OCI-LY3 (cell line): ENCODE results near the gene POU2AF1.

Source experiments
- EZH2phosphoT487 ChIP-seq: fragments of 200-600 bp; shearing (Covaris generic); IDR thresholded peaks from 2 replicates; pipeline ENCODE4 v1.6.1; 2018; ENCODE audit warnings: antibody characterized with exemption, mixed run types, low read depth
- TF ChIP-seq, protein P1 (sequence below): fragments of 200-600, 300-600 bp; sonication (generic); IDR thresholded peaks from 2 replicates; pipeline ENCODE4 v1.5.1; 2014; ENCODE audit warnings: antibody characterized with exemption, low read length, low read depth

- TF ChIP-seq, protein P1, sequence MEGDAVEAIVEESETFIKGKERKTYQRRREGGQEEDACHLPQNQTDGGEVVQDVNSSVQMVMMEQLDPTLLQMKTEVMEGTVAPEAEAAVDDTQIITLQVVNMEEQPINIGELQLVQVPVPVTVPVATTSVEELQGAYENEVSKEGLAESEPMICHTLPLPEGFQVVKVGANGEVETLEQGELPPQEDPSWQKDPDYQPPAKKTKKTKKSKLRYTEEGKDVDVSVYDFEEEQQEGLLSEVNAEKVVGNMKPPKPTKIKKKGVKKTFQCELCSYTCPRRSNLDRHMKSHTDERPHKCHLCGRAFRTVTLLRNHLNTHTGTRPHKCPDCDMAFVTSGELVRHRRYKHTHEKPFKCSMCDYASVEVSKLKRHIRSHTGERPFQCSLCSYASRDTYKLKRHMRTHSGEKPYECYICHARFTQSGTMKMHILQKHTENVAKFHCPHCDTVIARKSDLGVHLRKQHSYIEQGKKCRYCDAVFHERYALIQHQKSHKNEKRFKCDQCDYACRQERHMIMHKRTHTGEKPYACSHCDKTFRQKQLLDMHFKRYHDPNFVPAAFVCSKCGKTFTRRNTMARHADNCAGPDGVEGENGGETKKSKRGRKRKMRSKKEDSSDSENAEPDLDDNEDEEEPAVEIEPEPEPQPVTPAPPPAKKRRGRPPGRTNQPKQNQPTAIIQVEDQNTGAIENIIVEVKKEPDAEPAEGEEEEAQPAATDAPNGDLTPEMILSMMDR = no peak
- TF ChIP-seq EZH2phosphoT487 = no peak
Observed at GRCh38 chr11:111388842-111389241, 9.8 kb upstream of the POU2AF1 start.
